ENCODE data around the gene MRPL27.

DNA sequence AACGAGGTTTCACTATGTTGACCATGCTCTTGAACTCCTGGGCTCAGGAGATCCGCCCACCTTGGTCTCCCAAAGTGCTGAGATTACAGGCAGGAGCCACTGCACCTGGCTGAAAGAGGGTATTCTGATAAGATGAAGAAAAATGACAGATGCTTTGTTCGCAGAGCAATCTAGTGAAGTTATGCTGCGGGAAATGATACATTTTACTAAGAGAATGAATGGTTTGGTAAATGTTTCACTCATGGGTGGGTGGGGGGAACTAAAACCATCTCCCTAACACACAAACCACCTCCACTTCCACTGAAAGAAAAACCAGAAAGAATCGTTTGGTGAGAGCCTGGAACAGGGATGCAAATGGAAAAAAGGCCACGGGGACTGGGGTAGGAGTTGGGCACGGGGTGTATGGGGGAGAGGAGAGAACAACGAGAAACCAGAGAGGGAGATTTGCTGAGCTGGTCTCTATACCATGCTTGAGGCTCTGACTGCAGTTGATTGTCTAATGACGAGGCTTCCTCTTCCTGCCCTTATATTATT lies 46.1 kb downstream of the MRPL27 start:
- TF ChIP-seq, protein P1, sequence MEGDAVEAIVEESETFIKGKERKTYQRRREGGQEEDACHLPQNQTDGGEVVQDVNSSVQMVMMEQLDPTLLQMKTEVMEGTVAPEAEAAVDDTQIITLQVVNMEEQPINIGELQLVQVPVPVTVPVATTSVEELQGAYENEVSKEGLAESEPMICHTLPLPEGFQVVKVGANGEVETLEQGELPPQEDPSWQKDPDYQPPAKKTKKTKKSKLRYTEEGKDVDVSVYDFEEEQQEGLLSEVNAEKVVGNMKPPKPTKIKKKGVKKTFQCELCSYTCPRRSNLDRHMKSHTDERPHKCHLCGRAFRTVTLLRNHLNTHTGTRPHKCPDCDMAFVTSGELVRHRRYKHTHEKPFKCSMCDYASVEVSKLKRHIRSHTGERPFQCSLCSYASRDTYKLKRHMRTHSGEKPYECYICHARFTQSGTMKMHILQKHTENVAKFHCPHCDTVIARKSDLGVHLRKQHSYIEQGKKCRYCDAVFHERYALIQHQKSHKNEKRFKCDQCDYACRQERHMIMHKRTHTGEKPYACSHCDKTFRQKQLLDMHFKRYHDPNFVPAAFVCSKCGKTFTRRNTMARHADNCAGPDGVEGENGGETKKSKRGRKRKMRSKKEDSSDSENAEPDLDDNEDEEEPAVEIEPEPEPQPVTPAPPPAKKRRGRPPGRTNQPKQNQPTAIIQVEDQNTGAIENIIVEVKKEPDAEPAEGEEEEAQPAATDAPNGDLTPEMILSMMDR (IDR thresholded peaks at IDR 0.05 in 2 of 3, conservative IDR thresholded peaks at IDR 0.05 in 1 of 3; ENCODE audit: borderline replicate concordance in 1 of 3, insufficient read depth in 1 of 3, low read depth in 2 of 3, low read length in 2 of 3), result no peak
- TF ChIP-seq, protein P2, sequence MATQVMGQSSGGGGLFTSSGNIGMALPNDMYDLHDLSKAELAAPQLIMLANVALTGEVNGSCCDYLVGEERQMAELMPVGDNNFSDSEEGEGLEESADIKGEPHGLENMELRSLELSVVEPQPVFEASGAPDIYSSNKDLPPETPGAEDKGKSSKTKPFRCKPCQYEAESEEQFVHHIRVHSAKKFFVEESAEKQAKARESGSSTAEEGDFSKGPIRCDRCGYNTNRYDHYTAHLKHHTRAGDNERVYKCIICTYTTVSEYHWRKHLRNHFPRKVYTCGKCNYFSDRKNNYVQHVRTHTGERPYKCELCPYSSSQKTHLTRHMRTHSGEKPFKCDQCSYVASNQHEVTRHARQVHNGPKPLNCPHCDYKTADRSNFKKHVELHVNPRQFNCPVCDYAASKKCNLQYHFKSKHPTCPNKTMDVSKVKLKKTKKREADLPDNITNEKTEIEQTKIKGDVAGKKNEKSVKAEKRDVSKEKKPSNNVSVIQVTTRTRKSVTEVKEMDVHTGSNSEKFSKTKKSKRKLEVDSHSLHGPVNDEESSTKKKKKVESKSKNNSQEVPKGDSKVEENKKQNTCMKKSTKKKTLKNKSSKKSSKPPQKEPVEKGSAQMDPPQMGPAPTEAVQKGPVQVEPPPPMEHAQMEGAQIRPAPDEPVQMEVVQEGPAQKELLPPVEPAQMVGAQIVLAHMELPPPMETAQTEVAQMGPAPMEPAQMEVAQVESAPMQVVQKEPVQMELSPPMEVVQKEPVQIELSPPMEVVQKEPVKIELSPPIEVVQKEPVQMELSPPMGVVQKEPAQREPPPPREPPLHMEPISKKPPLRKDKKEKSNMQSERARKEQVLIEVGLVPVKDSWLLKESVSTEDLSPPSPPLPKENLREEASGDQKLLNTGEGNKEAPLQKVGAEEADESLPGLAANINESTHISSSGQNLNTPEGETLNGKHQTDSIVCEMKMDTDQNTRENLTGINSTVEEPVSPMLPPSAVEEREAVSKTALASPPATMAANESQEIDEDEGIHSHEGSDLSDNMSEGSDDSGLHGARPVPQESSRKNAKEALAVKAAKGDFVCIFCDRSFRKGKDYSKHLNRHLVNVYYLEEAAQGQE (IDR thresholded peaks at IDR 0.05; ENCODE audit: low read depth), result no peak
- TF ChIP-seq, protein P3, sequence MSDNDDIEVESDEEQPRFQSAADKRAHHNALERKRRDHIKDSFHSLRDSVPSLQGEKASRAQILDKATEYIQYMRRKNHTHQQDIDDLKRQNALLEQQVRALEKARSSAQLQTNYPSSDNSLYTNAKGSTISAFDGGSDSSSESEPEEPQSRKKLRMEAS (IDR thresholded peaks at IDR 0.05), result no peak
- TF ChIP-seq EZH2 (IDR thresholded peaks at IDR 0.05) (no peak), POLR2A (IDR thresholded peaks at IDR 0.05; ENCODE audit: borderline replicate concordance, extremely low read depth, insufficient read depth, insufficient read length) (no peak), RAD21 (IDR thresholded peaks at IDR 0.05; ENCODE audit: low read depth) (no peak), SP1 (IDR thresholded peaks at IDR 0.05; ENCODE audit: low read depth) (no peak), EGR1 (IDR thresholded peaks at IDR 0.05; ENCODE audit: low read depth) (no peak), CEBPB (IDR thresholded peaks at IDR 0.05; ENCODE audit: low read depth) (no peak)
- TF ChIP-seq, protein P4, sequence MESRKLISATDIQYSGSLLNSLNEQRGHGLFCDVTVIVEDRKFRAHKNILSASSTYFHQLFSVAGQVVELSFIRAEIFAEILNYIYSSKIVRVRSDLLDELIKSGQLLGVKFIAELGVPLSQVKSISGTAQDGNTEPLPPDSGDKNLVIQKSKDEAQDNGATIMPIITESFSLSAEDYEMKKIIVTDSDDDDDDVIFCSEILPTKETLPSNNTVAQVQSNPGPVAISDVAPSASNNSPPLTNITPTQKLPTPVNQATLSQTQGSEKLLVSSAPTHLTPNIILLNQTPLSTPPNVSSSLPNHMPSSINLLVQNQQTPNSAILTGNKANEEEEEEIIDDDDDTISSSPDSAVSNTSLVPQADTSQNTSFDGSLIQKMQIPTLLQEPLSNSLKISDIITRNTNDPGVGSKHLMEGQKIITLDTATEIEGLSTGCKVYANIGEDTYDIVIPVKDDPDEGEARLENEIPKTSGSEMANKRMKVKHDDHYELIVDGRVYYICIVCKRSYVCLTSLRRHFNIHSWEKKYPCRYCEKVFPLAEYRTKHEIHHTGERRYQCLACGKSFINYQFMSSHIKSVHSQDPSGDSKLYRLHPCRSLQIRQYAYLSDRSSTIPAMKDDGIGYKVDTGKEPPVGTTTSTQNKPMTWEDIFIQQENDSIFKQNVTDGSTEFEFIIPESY (IDR thresholded peaks at IDR 0.05; ENCODE audit: extremely low read depth, insufficient replicate concordance, low read length), result no peak

All from HCT116 (cell line).